Small intestine (tissue), 7 donors: Measurements from ENCODE around the gene MRPL43. TPM values are rescaled to one million over a fixed set of nuclear protein-coding genes. Genes with fewer than 3 reads are reported as not detected.

Experiments
- DNase-seq, 2 donors: peaks; one replicate each; pipeline versions ENCODE4 v3.0.0 to v3.0.0-alpha.2; 2013
- FAIRE-seq: peaks from 2 replicates; lab custom pipeline; 2012; peaks lifted over from hg19 to GRCh38; lab: Jason Lieb, UNC
- H3K27ac ChIP-seq, 3 donors: one replicate each; pipeline ENCODE4 v1.5.1; 2013; ENCODE audit warnings: low read length in 2 of 3, mild to moderate bottlenecking in 2 of 3, control low read depth in 1 of 3, inconsistent platforms in 1 of 3, low read depth in 1 of 3, moderate library complexity in 1 of 3
- H3K27me3 ChIP-seq, 3 donors: one replicate each; pipeline ENCODE4 v1.6.1; 2013; ENCODE audit warnings: low read length in 3 of 3, inconsistent platforms in 1 of 3; ENCODE audit not compliant: control insufficient read depth in 3 of 3, insufficient read depth in 3 of 3
- H3K36me3 ChIP-seq, 3 donors: one replicate each; pipeline ENCODE4 v1.6.1; 2013; ENCODE audit warnings: low read length in 3 of 3, inconsistent platforms in 1 of 3, low read depth in 1 of 3, mild to moderate bottlenecking in 1 of 3, moderate library complexity in 1 of 3; ENCODE audit not compliant: control insufficient read depth in 3 of 3, insufficient read depth in 2 of 3
- H3K4me1 ChIP-seq, 3 donors: one replicate each; pipeline ENCODE4 v1.6.1; 2013; ENCODE audit warnings: low read length in 2 of 3, inconsistent platforms in 1 of 3, low read depth in 1 of 3, mild to moderate bottlenecking in 1 of 3, moderate library complexity in 1 of 3; ENCODE audit not compliant: control insufficient read depth in 3 of 3, insufficient read depth in 2 of 3
- H3K4me3 ChIP-seq, 3 donors: one replicate each; pipeline ENCODE4 v1.5.1; 2013; ENCODE audit warnings: low read length in 3 of 3, control low read depth in 1 of 3, inconsistent platforms in 1 of 3, low read depth in 1 of 3, mild to moderate bottlenecking in 1 of 3, moderate library complexity in 1 of 3
- H3K9me3 ChIP-seq, 2 donors: one replicate each; pipeline ENCODE4 v1.6.1; 2013; ENCODE audit warnings: low read depth in 1 of 2, low read length in 1 of 2; ENCODE audit not compliant: control insufficient read depth in 2 of 2, insufficient read depth in 1 of 2
- WGBS, 3 donors: extraction: QIAGEN DNeasy Blood & Tissue Kit; methylation state at CpG; one replicate each; pipeline ENCODE4 v1.1.7; 2013; 5-methylcytosine and 5-hydroxymethylcytosine counted together
- polyA plus RNA-seq, 4 donors: library from polyadenylated mRNA; stranded (reverse) in 3 of 4; unstranded in 1 of 4; fragments of 200-250 nt in 3 of 4; fragments of 120-200 nt in 1 of 4; gene quantifications; one replicate each; pipeline versions ENCODE4 v1.2.1 to v1.2.3, GENCODE V29; 2013
- donor health status: healthy with polysubstance abuse.
- donor health status: control.
- donor health status: control.
- donor health status: Bipolar disorder and iron deficiency.
- donor health status: healthy.

MRPL43 gene
- polyA plus RNA-seq, 4 donors: 90.1 to 122 (median 107) TPM

- WGBS, 3 donors: 48 to 66% (median 60%) methylated on average over 19 to 22 of the region's 22 CpGs
- no peak for FAIRE-seq
These were observed 24.5 kb upstream of the MRPL43 start for GRCh38 chr10:101011517-101012423.

GRCh38 chr10:101010329-101010728, 23.0 kb upstream of the MRPL43 start:
- Histone ChIP-seq H3K27ac (no peak overlapping the region), H3K4me1 (peaks cover 0 to 52% (median 0%) of the 10 kb centered on the region in 3 donors), H3K4me3 (no peak overlapping the region), H3K27me3 (no peaks in the 10 kb centered on the region), H3K9me3 (no peaks in the 10 kb centered on the region), H3K36me3 (peaks cover 0 to 44% (median 2%) of the 10 kb centered on the region in 3 donors)
- DNase-seq: no peak
- no peak for FAIRE-seq
- WGBS, 3 donors: 92 to 96% (median 95%) methylated on average over 22 of the region's 22 CpGs

More at GRCh38 chr10:101011517-101012423, 24.5 kb upstream of the MRPL43 start:
- Histone ChIP-seq H3K4me3 (no peak overlapping the region), H3K4me1 (peaks cover 0 to 43% (median 0%) of the 10 kb centered on the region in 3 donors), H3K27me3 (peaks cover 0 to 2% (median 0%) of the 10 kb centered on the region in 3 donors), H3K9me3 (no peaks in the 10 kb centered on the region), H3K36me3 (peaks cover 0 to 44% (median 2%) of the 10 kb centered on the region in 3 donors), H3K27ac (peak overlapping the region in 1 of 3 donors; percentile 13)
- DNase-seq: peak in 1 of 2 donors; percentile 35

- H3K4me3 ChIP-seq: no peak overlapping the region
- 50 to 71% (median 60%) methylated on average over 6 of the region's 6 CpGs for WGBS, 3 donors
These were observed 21.6 kb upstream of the MRPL43 start for GRCh38 chr10:101008823-101009423.

GRCh38 chr10:101007915-101008822, 20.9 kb upstream of the MRPL43 start:
- H3K27ac ChIP-seq: peak overlapping the region in 2 of 3 donors; percentile 2 to 5
- DNase-seq: no peak
- WGBS, 3 donors: 59 to 72% (median 69%) methylated on average over 13 of the region's 13 CpGs
- H3K4me3 ChIP-seq: no peak overlapping the region
- peaks cover 3 to 56% (median 5%) of the 10 kb centered on the region in 3 donors for H3K36me3 ChIP-seq
- FAIRE-seq: no peak
- no peaks in the 10 kb centered on the region for H3K27me3 ChIP-seq
- H3K9me3 ChIP-seq: no peaks in the 10 kb centered on the region
- H3K4me1 ChIP-seq: peaks cover 0 to 38% (median 0%) of the 10 kb centered on the region in 3 donors

More at GRCh38 chr10:101008823-101009423, 21.6 kb upstream of the MRPL43 start:
- Histone ChIP-seq H3K9me3 (no peaks in the 10 kb centered on the region), H3K27me3 (no peaks in the 10 kb centered on the region), H3K4me1 (peaks cover 0 to 43% (median 0%) of the 10 kb centered on the region in 3 donors), H3K27ac (no peak overlapping the region), H3K36me3 (peaks cover 0 to 48% (median 5%) of the 10 kb centered on the region in 3 donors)
- FAIRE-seq (no peak), DNase-seq (peak in 1 of 2 donors; percentile 41)

- H3K4me3 ChIP-seq: no peak overlapping the region
- WGBS, 3 donors: 47 to 63% (median 59%) methylated on average over 10 to 11 of the region's 11 CpGs
- DNase-seq: peak in 1 of 2 donors; percentile 44
- H3K4me1 ChIP-seq: peaks cover 0 to 31% (median 0%) of the 10 kb centered on the region in 3 donors
- peaks cover 5 to 65% (median 6%) of the 10 kb centered on the region in 3 donors for H3K36me3 ChIP-seq
- H3K27me3 ChIP-seq: no peaks in the 10 kb centered on the region
- FAIRE-seq: no peak
- H3K27ac ChIP-seq: peak overlapping the region in 2 of 3 donors; percentile 37 to 55
- no peaks in the 10 kb centered on the region for H3K9me3 ChIP-seq
These were observed 19.9 kb upstream of the MRPL43 start for GRCh38 chr10:101007099-101007711.

- H3K36me3 ChIP-seq: peaks cover 5 to 70% (median 6%) of the 10 kb centered on the region in 3 donors
- H3K9me3 ChIP-seq: no peaks in the 10 kb centered on the region
- peak in 1 of 2 donors; percentile 29 for DNase-seq
- H3K27me3 ChIP-seq: no peaks in the 10 kb centered on the region
- peaks cover 0 to 34% (median 0%) of the 10 kb centered on the region in 3 donors for H3K4me1 ChIP-seq
- WGBS, 3 donors: 74 to 83% (median 77%) methylated on average over 31 to 33 of the region's 33 CpGs
- H3K4me3 ChIP-seq: no peak overlapping the region
- H3K27ac ChIP-seq: peak overlapping the region in 2 of 3 donors; percentile 37 to 55
- FAIRE-seq: no peak
These were observed 19.3 kb upstream of the MRPL43 start for GRCh38 chr10:101006593-101007098.

GRCh38 chr10:101005869-101006567, 18.7 kb upstream of the MRPL43 start:
- peaks cover 5 to 73% (median 6%) of the 10 kb centered on the region in 3 donors for H3K36me3 ChIP-seq
- H3K27me3 ChIP-seq: no peaks in the 10 kb centered on the region
- DNase-seq: no peak
- FAIRE-seq: no peak
- WGBS, 3 donors: 89 to 96% (median 91%) methylated on average over 4 of the region's 4 CpGs
- H3K9me3 ChIP-seq: no peaks in the 10 kb centered on the region
- H3K4me3 ChIP-seq: no peak overlapping the region
- H3K27ac ChIP-seq: peak overlapping the region in 1 of 3 donors; percentile 55
- peaks cover 0 to 38% (median 0%) of the 10 kb centered on the region in 3 donors for H3K4me1 ChIP-seq
